SHP77 treated with DMSO at 0.1 percent for 48 hours (cell line): ENCODE data around the gene CNP.

ENCODE experiments used
- DNase-seq: peaks from one replicate; lab custom pipeline; 2025; lab: John Stamatoyannopoulos, UW

The CNP gene

GRCh38 chr17:41972571-41973407, 6.2 kb downstream of the CNP start:
- DNase-seq: peak; percentile 34

DNA sequence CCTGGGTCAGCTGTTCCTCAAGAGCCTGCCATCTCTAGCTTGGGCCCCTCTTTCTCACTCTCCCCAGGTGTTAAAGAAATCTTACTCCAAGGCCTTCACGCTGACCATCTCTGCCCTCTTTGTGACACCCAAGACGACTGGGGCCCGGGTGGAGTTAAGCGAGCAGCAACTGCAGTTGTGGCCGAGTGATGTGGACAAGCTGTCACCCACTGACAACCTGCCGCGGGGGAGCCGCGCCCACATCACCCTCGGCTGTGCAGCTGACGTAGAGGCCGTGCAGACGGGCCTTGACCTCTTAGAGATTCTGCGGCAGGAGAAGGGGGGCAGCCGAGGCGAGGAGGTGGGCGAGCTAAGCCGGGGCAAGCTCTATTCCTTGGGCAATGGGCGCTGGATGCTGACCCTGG, 6.8 kb downstream of the CNP start:
- DNase-seq: no peak

- no peak for DNase-seq
These were observed 7.4 kb downstream of the CNP start for GRCh38 chr17:41974031-41974430.

DNA sequence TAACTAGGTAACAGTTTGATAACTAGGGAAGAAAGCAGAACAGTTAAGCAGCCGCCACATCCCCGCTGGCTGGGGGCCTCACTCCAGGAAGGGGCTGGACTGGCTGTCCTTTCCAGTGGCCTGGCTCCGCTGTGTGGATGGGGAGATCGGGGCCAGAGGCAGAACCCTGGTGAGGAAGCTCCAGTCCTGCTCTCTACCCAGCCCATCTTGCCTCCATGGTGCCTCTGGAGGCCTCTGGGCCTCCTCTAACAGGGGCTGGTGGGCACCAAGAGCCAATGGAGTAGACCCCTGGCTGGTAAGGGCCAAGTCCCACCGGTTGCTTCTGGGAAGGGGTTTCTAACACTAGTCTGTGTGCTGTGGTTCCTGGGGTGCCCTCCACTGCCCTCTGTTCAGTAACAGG, 8.1 kb downstream of the CNP start:
- no peak for DNase-seq

DNA sequence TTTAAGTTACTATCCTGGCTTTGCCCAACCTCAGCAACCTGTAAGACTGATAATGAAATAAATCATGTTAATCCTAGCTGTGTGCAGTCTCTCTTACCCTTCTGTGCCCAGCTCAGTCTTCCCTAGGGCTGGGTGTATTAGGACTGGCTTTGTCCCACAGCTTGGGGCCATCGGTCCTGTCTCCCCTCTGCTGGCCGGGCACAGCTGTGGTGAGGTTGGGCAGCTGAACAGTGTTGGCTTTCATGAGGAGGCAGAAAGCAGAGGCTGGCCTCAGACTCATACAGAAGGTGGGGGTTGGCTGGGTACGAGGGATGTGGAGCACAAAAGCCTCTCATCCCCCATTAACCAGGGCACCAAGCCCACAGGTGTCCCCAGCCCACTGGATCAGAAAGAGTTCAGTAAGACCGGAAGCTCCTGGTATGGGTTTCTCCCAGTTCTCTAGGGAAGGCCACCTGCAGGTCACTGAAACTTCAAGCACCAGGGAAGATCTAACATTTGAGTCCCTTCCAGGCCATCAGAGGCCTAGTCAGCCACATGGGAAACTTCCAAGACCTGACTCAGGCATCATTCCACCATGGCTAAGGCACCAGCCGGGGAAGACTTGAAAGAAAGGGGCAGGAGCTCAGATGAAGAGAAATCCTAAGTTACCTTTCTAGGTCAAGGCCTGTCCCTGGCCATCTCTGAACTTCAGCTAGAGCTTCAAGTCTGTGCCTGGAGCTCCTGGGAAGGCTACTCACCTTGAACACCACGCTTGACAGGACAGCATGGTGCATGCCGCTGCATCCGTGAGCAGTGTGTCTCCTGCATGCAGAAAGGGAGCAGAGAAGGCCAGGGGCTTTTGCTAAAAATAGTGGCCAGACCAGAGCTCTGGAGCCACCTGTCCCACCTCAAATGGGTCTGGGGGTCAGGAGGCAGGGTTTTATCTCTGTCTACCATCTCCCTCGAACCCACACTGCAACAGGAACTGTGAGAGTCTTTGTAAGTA, 8.8 kb downstream of the CNP start:
- DNase-seq: no peak

GRCh38 chr17:41976142-41976768, 9.7 kb downstream of the CNP start:
- no peak for DNase-seq

GRCh38 chr17:41977991-41978390, 11.4 kb downstream of the CNP start:
- DNase-seq: no peak

DNA sequence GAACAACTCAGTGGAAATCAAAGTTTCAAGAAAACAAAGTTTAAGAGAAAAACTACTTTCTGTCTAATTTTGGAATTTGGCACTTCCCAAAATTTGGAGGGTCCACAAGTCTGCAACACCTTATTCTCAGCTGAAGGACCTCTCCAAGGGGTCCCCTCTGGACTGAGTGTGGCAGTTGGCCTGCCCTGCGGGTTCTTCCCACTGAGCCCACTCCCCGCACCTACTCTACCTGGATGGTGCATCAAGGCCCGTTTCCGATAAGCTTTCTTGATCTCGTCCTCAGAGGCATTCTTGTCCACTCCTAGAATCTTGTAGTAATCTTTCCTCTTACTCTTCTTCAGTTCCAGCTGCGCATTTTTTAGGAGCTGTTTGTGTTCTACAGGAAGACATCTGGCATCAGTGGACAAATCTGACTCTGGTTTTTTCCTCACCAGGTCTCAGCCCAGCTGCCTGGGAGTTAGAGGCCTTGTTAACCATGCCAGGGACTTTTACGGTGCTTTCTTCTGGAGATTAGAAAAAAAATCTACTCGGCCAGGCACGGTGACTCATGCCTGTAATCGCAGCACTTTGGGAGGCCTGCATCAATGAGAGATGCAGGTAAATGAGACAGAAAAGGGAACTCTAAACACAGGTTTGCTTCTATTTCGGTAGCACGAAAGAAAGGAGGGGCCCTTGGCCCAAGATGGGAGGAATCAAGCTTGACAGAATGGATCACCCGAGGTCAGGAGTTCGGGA, 15.6 kb downstream of the CNP start:
- DNase-seq: no peak

DNA sequence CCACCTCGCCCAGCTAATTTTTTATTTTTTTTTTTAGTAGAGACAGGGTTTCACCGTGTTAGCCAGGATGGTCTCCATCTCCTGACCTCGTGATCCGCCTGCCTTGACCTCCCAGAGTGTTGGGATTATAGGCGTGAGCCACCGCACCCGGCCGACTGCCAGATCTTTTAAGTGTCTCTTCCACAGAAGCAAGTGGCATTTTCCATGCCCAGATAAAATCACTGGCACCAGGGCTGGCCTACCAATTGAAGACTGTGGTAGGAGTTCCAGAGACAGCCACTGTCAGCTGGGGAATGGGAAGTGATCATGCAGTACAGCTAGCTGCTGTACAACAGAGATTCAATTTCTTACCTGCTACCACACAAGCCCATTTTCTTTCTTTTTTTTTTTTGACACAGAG, 17.9 kb downstream of the CNP start:
- DNase-seq: no peak

DNA sequence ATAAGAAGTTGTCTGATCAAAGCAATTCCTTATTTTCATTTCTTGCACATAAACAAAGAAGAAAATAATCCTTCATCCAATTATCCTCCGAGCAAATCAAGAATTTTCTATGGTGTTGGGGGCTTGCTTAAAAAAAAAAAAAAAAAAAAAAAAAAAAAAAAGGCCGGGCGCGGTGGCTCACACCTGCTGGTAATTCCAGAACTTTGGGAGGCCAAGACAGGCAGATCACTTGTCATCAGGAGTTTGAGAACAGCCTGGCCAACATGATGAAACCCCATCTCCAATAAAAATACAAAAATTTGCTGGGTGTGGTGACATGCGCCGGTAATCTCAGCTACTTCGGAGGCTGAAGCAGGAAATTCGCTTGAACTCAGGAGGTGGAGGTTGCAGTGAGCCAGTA, 19.3 kb downstream of the CNP start:
- no peak for DNase-seq

DNA sequence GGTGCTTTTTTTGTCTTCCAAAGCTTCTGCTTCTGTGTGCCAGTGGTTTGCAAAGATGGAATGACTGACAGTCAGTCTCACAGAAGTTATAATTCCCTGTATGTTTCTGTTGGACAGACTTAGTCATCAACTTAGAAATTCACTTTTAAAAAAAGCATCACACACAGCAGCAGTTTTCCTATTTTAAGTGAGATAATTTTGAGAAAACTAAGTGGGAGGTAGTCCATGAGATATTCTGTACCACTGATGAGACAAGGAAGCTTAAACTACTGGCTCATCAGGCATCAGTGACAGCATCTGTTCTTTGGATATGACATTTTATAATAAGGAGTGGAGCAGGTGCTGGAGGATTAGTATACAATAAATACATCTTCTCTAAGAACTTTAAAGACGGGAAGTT, 20.0 kb downstream of the CNP start:
- DNase-seq: no peak

DNA sequence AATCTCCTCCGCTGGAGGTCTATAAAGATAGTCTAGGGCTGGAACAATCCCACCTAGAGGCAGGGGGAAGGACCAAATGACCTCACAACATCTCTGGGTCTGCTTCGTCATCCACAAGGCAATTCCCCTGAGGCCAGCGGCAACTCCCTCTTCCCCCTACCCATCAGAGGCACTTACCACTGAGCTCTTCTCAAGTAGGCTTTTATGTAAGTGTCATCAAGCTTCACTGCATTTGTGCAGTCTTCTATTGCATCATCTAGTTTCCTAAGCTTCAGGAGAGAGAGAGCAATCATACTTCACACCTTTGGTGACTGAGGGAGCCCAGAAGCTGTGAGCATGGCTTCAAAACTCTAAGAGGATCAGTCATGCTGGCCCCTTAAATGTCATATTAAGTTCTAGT, 21.0 kb downstream of the CNP start:
- no peak for DNase-seq

DNA sequence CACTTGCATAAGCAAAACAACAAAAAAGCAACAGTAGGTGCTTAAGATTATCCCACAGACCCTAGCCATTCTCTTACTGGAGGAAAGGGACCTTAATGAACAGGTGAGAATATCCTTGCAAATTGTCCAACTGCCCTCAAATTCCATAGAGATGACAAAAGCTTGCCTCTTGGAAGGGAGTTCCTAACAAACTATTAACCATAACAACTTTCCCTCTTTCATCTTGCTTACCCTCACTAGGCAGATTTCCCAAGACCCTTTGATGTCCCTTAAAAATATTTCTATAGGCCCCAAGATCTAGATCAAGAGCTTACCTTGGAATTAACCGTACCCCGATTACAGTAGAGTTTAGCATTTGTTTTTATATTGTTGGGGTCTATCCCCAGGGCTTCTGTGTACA, 21.8 kb downstream of the CNP start:
- DNase-seq: no peak

GRCh38 chr17:41989702-41990419, 23.3 kb downstream of the CNP start:
- no peak for DNase-seq

DNA sequence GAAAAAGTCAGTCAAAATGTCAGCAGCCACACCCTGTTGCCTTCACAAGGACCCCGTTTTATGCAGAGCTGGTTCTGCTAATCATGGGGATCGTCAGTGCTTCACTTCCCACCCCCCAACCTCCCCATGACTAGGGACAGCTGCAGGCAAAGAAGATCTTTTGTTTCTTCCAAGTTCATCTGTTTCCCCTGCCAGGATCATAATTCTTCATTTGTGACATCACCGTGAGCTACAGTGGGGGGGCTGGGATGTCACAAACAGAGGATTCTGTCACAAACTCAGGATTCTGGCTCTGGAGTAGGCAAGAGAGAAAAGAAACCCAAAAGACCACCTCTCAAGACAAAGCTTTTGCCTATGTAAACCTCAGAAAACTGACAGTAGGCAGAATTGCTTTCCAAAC, 26.0 kb downstream of the CNP start:
- no peak for DNase-seq

DNA sequence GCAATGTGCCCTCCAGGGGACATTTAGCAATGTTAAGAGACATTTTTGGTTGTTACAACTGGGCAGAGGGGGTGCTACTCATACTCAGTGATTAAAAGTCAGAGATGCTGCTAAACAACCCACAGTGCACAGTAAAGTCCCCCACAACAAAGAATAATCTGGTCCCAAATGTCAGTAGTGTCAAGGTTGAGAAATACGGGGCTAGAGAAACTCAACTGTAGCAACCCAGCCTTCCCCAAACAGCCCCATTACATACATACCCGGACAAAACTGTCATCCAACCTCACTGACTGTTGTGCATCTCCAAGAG, 30.2 kb downstream of the CNP start:
- DNase-seq: no peak

DNA sequence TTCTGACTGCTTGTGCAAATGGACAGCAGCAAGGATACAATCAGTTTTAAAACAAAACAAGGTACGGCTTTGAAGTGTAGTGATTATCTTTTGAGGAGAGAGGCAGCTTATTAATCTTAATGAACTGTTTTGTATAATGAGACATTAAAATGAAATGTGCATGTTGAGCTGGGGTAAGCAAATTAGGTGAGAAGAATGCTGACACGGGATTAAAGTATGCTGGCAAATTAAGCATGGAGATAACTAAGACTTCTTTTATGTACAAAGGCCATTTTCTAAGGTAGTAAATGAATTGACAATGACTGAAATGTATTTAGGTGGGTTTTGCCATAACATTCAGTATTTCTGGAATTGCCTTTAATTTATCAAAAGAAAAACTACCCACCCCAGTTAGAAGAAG, 31.9 kb downstream of the CNP start:
- DNase-seq: no peak

GRCh38 chr17:42000413-42001133, 34.0 kb downstream of the CNP start:
- DNase-seq: no peak

- no peak for DNase-seq
These were observed 35.1 kb downstream of the CNP start for GRCh38 chr17:42001729-42002128.

GRCh38 chr17:42002175-42002791, 35.7 kb downstream of the CNP start:
- DNase-seq: no peak
